GM19099 (cell line): Measurements from ENCODE around the gene PC.

Experiments
- POLR2A ChIP-seq: IDR thresholded peaks from 3 replicates; pipeline ENCODE4 v1.6.1; 2011; ENCODE audit warnings: low read depth; ENCODE audit not compliant: insufficient read length; ENCODE audit errors: extremely low read depth

PC gene

GRCh38 chr11:66853242-66854229 is 104.6 kb downstream of the PC start:
- no peak for TF ChIP-seq POLR2A

- no peak for TF ChIP-seq POLR2A
Measured at GRCh38 chr11:66852466-66853241, 105.5 kb downstream of the PC start.

GRCh38 chr11:66851698-66852465 is 106.3 kb downstream of the PC start:
- no peak for TF ChIP-seq POLR2A

GRCh38 chr11:66851239-66851596 is 107.0 kb downstream of the PC start:
- TF ChIP-seq POLR2A, result no peak

GRCh38 chr11:66850588-66851238 is 107.5 kb downstream of the PC start:
- TF ChIP-seq POLR2A, result no peak

- TF ChIP-seq POLR2A, result no peak
Measured at GRCh38 chr11:66850235-66850587, 108.0 kb downstream of the PC start.

- TF ChIP-seq POLR2A, result no peak
Measured at GRCh38 chr11:66849501-66850234, 108.5 kb downstream of the PC start.

- no peak for TF ChIP-seq POLR2A
Measured at GRCh38 chr11:66848671-66849500, 109.3 kb downstream of the PC start.

- no peak for TF ChIP-seq POLR2A
Measured at GRCh38 chr11:66847461-66848232, 110.5 kb downstream of the PC start.

- no peak for TF ChIP-seq POLR2A
Measured at GRCh38 chr11:66846671-66847091, 111.5 kb downstream of the PC start.

- TF ChIP-seq POLR2A, result no peak
Measured at GRCh38 chr11:66845876-66846212, 112.3 kb downstream of the PC start.

GRCh38 chr11:66845143-66845875 is 112.9 kb downstream of the PC start:
- no peak for TF ChIP-seq POLR2A
